Loucy (cell line): ENCODE data around the gene WDR31.

Source experiments
- H2AFZ ChIP-seq: fragments of 200-600 bp; sonication (generic); 2 replicates; pipeline ENCODE4 v1.6.0; 2016; ENCODE audit warnings: antibody characterized with exemption, mild to moderate bottlenecking, low read length, moderate library complexity
- H3F3A ChIP-seq: fragments of 200-600 bp; 2 replicates; pipeline ENCODE4 v1.6.0; 2016; ENCODE audit warnings: antibody characterized with exemption, low read depth, mild to moderate bottlenecking
- H3K27me3 ChIP-seq: fragments of 200-600 bp; sonication (generic); 2 replicates; pipeline ENCODE4 v1.6.1; 2014; ENCODE audit warnings: low read length, mild to moderate bottlenecking; ENCODE audit not compliant: insufficient read depth, poor library complexity, severe bottlenecking
- H3K36me3 ChIP-seq: fragments of 200-600 bp; sonication (generic); 2 replicates; pipeline ENCODE4 v1.6.1; 2016; ENCODE audit warnings: low read length; ENCODE audit not compliant: insufficient read depth
- H3K4me1 ChIP-seq: fragments of 200-600 bp; sonication (generic); 2 replicates; pipeline ENCODE4 v1.5.1; 2014; ENCODE audit warnings: low read length, mild to moderate bottlenecking; ENCODE audit not compliant: insufficient read depth, poor library complexity, severe bottlenecking
- H3K4me2 ChIP-seq: fragments of 200-600 bp; sonication (generic); 2 replicates; pipeline ENCODE4 v1.6.0; 2014; ENCODE audit warnings: antibody characterized with exemption, low read length, low read depth, mild to moderate bottlenecking; ENCODE audit not compliant: poor library complexity, severe bottlenecking
- H3K4me3 ChIP-seq: fragments of 200-600 bp; sonication (generic); 2 replicates; pipeline ENCODE4 v1.5.1; 2014; ENCODE audit warnings: low read length, mild to moderate bottlenecking, mixed read lengths; ENCODE audit not compliant: poor library complexity, severe bottlenecking
- H3K79me2 ChIP-seq: fragments of 200-600 bp; sonication (generic); 2 replicates; pipeline ENCODE4 v1.6.1; 2014; ENCODE audit warnings: low read length; ENCODE audit not compliant: insufficient read depth
- H3K9ac ChIP-seq: fragments of 200-600 bp; sonication (generic); 2 replicates; pipeline ENCODE4 v1.6.0; 2014; ENCODE audit warnings: mild to moderate bottlenecking, low read depth, low read length, moderate library complexity; ENCODE audit not compliant: poor library complexity, severe bottlenecking
- H3K9me2 ChIP-seq: fragments of 200-600 bp; sonication (generic); replicated peaks from 2 replicates; pipeline ENCODE4 v1.6.1; 2016; ENCODE audit warnings: low read depth, low read length, mixed read lengths
- H3K9me3 ChIP-seq: fragments of 200-600 bp; sonication (generic); 2 replicates; pipeline ENCODE4 v1.6.1; 2014; ENCODE audit warnings: mild to moderate bottlenecking, antibody characterized with exemption, low read length, low read depth; ENCODE audit not compliant: insufficient read depth
- H4K20me1 ChIP-seq: fragments of 200-600 bp; sonication (generic); 2 replicates; pipeline ENCODE4 v1.6.0; 2014; ENCODE audit warnings: antibody characterized with exemption, low read length, mild to moderate bottlenecking; ENCODE audit not compliant: insufficient read depth, poor library complexity, severe bottlenecking
- EZH2phosphoT487 ChIP-seq: fragments of 200-600 bp; IDR thresholded peaks from 2 replicates; pipeline ENCODE4 v1.6.1; 2018; ENCODE audit warnings: antibody characterized with exemption, mild to moderate bottlenecking, moderate library complexity, borderline replicate concordance
- TF ChIP-seq, protein P1 (sequence below): fragments of 200-600 bp; sonication (generic); conservative IDR thresholded peaks from 2 replicates; pipeline ENCODE4 v1.5.1; 2014; ENCODE audit warnings: mild to moderate bottlenecking, antibody characterized with exemption, low read length

WDR31 gene

DNA sequence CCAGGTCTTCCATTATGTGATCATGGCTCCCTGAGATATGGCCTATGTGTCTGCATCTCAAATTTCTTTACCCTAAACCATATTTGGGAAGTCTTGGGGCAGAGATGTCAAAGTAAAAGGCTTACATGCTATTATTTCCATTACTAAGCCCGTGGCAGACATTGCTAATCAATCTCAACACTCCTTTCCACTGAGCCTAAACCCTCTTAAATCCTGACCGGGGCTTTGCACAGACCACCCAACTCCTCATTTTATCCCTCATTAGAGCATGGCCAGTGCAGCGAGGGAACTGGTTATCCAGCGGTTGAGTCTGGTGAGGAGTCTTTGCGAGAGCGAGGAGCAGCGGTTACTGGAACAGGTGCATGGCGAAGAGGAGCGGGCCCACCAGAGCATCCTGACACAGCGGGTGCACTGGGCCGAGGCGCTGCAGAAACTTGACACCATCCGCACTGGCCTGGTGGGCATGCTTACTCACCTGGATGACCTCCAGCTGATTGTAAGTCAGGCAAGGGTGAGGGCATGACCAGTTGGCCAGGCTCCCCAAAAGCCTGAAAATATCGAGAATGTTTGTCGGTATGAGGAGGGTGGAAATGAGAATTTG, 20.3 kb upstream of the WDR31 start:
- H3K4me1 ChIP-seq = no peaks in the 10 kb centered on the region
- H3K9me2 ChIP-seq = no peaks in the 10 kb centered on the region
- no peak overlapping the region for H3K4me3 ChIP-seq
- no peak overlapping the region for H3K9ac ChIP-seq
- H3K27me3 ChIP-seq = no peaks in the 10 kb centered on the region
- no peak overlapping the region for H3K4me2 ChIP-seq
- H3K79me2 ChIP-seq = no peaks in the 10 kb centered on the region
- H3K36me3 ChIP-seq = no peaks in the 10 kb centered on the region
- H4K20me1 ChIP-seq = no peaks in the 10 kb centered on the region
- TF ChIP-seq, protein P1, sequence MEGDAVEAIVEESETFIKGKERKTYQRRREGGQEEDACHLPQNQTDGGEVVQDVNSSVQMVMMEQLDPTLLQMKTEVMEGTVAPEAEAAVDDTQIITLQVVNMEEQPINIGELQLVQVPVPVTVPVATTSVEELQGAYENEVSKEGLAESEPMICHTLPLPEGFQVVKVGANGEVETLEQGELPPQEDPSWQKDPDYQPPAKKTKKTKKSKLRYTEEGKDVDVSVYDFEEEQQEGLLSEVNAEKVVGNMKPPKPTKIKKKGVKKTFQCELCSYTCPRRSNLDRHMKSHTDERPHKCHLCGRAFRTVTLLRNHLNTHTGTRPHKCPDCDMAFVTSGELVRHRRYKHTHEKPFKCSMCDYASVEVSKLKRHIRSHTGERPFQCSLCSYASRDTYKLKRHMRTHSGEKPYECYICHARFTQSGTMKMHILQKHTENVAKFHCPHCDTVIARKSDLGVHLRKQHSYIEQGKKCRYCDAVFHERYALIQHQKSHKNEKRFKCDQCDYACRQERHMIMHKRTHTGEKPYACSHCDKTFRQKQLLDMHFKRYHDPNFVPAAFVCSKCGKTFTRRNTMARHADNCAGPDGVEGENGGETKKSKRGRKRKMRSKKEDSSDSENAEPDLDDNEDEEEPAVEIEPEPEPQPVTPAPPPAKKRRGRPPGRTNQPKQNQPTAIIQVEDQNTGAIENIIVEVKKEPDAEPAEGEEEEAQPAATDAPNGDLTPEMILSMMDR = no peak
- no peak for TF ChIP-seq EZH2phosphoT487
- H3K9me3 ChIP-seq = no peaks in the 10 kb centered on the region
- H2AFZ ChIP-seq = no peak overlapping the region
- H3F3A ChIP-seq = no peaks in the 10 kb centered on the region

DNA sequence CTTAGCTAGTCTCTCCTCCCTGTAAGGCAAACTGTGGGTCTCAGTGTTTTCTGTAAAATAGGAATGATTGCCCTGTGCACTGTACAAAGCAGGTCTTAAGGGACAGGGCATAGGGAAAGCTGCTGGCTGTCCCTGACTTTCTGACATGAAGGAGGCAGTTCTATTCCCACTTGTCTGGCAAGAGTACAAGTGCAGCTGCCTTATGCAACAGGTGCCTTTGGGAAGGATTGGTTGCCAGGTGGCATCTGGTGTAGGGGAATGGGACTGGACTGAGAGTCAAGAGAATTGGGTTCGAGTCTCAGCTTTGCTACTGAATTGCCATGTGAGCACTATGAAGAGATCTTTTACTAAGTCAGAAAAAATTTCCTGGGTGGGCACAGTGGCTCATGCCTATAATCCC, 19.3 kb upstream of the WDR31 start:
- no peak overlapping the region for H3K9ac ChIP-seq
- H3F3A ChIP-seq = no peaks in the 10 kb centered on the region
- no peaks in the 10 kb centered on the region for H3K79me2 ChIP-seq
- no peaks in the 10 kb centered on the region for H3K9me3 ChIP-seq
- no peak overlapping the region for H3K4me2 ChIP-seq
- no peaks in the 10 kb centered on the region for H4K20me1 ChIP-seq
- TF ChIP-seq, protein P1 = no peak
- no peak for TF ChIP-seq EZH2phosphoT487
- H3K4me1 ChIP-seq = no peaks in the 10 kb centered on the region
- H3K27me3 ChIP-seq = no peaks in the 10 kb centered on the region
- H3K36me3 ChIP-seq = no peaks in the 10 kb centered on the region
- H2AFZ ChIP-seq = no peak overlapping the region
- H3K9me2 ChIP-seq = no peaks in the 10 kb centered on the region
- H3K4me3 ChIP-seq = no peak overlapping the region

DNA sequence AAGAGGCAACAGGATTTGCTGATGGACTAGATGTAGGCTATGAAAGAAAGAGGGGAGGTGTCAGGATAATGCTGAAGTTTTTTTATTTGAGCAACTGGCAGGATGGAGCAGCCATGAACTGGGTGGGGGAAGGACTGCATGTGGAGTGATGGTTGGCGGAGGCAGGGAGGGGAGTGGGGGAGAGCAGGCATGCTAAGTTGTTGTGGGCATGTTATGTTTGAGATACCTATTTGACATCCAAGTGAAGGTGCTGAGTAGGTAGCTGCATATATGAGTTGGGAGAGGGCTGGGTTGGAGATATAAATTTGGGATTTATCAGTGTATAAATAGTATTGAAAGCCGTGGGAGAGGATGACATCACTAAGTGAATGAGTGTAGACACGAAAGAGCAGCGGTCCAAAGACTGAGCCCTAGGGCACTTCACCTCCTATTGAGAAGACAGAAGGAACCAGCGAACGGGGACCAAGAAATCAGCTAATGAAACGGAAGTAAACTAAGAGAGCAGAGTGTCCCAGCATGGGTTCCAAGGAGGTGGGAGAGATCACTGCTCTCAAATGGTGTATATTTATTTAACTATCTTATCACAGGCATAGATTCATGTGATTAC, 16.7 kb upstream of the WDR31 start:
- H3K9ac ChIP-seq = no peak overlapping the region
- H3K36me3 ChIP-seq = no peaks in the 10 kb centered on the region
- no peak for TF ChIP-seq EZH2phosphoT487
- TF ChIP-seq, protein P1 = no peak
- no peaks in the 10 kb centered on the region for H3K4me1 ChIP-seq
- H2AFZ ChIP-seq = no peak overlapping the region; the same call in 1 of the 2 replicates
- no peaks in the 10 kb centered on the region for H3K27me3 ChIP-seq
- H4K20me1 ChIP-seq = no peaks in the 10 kb centered on the region
- H3K4me2 ChIP-seq = no peak overlapping the region
- H3K9me3 ChIP-seq = no peaks in the 10 kb centered on the region
- H3K4me3 ChIP-seq = no peak overlapping the region
- H3K9me2 ChIP-seq = no peaks in the 10 kb centered on the region
- no peaks in the 10 kb centered on the region for H3F3A ChIP-seq
- H3K79me2 ChIP-seq = no peaks in the 10 kb centered on the region
